DND-41 (cell line): Measurements from ENCODE around the gene GRIP2.

ENCODE experiments used
- CTCF ChIP-seq: IDR thresholded peaks from 2 replicates; pipeline ENCODE4 v1.5.1; 2012; ENCODE audit warnings: borderline replicate concordance, low read length, moderate library complexity, mild to moderate bottlenecking; ENCODE audit not compliant: poor library complexity, severe bottlenecking; ENCODE audit errors: extremely low read depth
- EZH2 ChIP-seq: IDR thresholded peaks from 3 replicates; pipeline ENCODE4 v1.6.1; 2012; ENCODE audit warnings: borderline replicate concordance, low read depth, mild to moderate bottlenecking, moderate library complexity, low read length, inconsistent platforms; ENCODE audit not compliant: severe bottlenecking

- TF ChIP-seq CTCF (no peak), EZH2 (no peak)
Measured at GRCh38 chr3:14472471-14473351, 67.4 kb downstream of the GRIP2 start.
